OCI-LY3 (cell line): ENCODE results near the gene CRYBG3.

Source experiments
- H2AFZ ChIP-seq: fragments of 200-600, 300-600 bp; shearing (Covaris generic); 2 replicates; pipeline ENCODE4 v1.6.0; 2014; ENCODE audit warnings: antibody characterized with exemption, low read depth, low read length
- H3K27ac ChIP-seq: fragments of 200-600, 300-600 bp; sonication (generic); 2 replicates; pipeline ENCODE4 v1.5.1; 2014; ENCODE audit warnings: mild to moderate bottlenecking, low read length, moderate library complexity, mixed read lengths
- H3K27me3 ChIP-seq: fragments of 200-600, 300-600 bp; sonication (generic); 2 replicates; pipeline ENCODE4 v1.6.1; 2014; ENCODE audit warnings: low read depth, low read length, mixed read lengths
- H3K36me3 ChIP-seq: fragments of 200-600, 300-600 bp; sonication (generic); replicated peaks from 2 replicates; pipeline ENCODE3; 2014; ENCODE audit warnings: low read depth, low read length, mixed read lengths
- H3K4me1 ChIP-seq: fragments of 300-600, 200-600 bp; sonication (generic); 2 replicates; pipeline ENCODE4 v1.6.1; 2014; ENCODE audit warnings: low read length, mixed read lengths
- H3K4me2 ChIP-seq: fragments of 200-600, 300-600 bp; sonication (generic); 2 replicates; pipeline ENCODE4 v1.6.1; 2014; ENCODE audit warnings: low read length, mixed read lengths
- H3K4me3 ChIP-seq: fragments of 300-600, 200-600 bp; sonication (generic); 2 replicates; pipeline ENCODE4 v1.5.1; 2014; ENCODE audit warnings: antibody characterized with exemption, mild to moderate bottlenecking, low read length, moderate library complexity
- H3K79me2 ChIP-seq: fragments of 300-600, 200-600 bp; shearing (Covaris generic); 2 replicates; pipeline ENCODE4 v1.6.1; 2014; ENCODE audit warnings: mild to moderate bottlenecking, low read length, mixed read lengths
- H3K9ac ChIP-seq: fragments of 300-600, 200-600 bp; shearing (Covaris generic); 2 replicates; pipeline ENCODE4 v1.6.0; 2014; ENCODE audit warnings: mild to moderate bottlenecking, low read length, moderate library complexity
- H3K9me3 ChIP-seq: fragments of 200-600, 300-600 bp; shearing (Covaris generic); 2 replicates; pipeline ENCODE4 v1.6.1; 2014; ENCODE audit warnings: low read length, mixed read lengths; ENCODE audit not compliant: insufficient read depth
- H4K20me1 ChIP-seq: fragments of 200-600, 300-600 bp; sonication (generic); 2 replicates; pipeline ENCODE4 v1.6.1; 2016; ENCODE audit warnings: low read length, mixed read lengths; ENCODE audit not compliant: insufficient read depth
- CTCF ChIP-seq: fragments of 200-600, 300-600 bp; sonication (generic); IDR thresholded peaks from 2 replicates; pipeline ENCODE4 v1.5.1; 2014; ENCODE audit warnings: antibody characterized with exemption, low read length, low read depth
- EZH2phosphoT487 ChIP-seq: fragments of 200-600 bp; shearing (Covaris generic); IDR thresholded peaks from 2 replicates; pipeline ENCODE4 v1.6.1; 2018; ENCODE audit warnings: antibody characterized with exemption, mixed run types, low read depth

CRYBG3 gene

GRCh38 chr3:97931218-97931617 is 109.4 kb downstream of the CRYBG3 start:
- peaks cover 2% of the 10 kb centered on the region for H3K36me3 ChIP-seq
- H3K4me2 ChIP-seq, result no peak overlapping the region
- no peak overlapping the region for H3K4me3 ChIP-seq
- no peaks in the 10 kb centered on the region for H3K79me2 ChIP-seq
- no peaks in the 10 kb centered on the region for H3K9me3 ChIP-seq
- H3K27ac ChIP-seq, result no peak overlapping the region
- H2AFZ ChIP-seq, result no peak overlapping the region
- no peaks in the 10 kb centered on the region for H3K27me3 ChIP-seq
- peaks cover 5% of the 10 kb centered on the region for H3K4me1 ChIP-seq
- no peaks in the 10 kb centered on the region for H4K20me1 ChIP-seq
- TF ChIP-seq EZH2phosphoT487, result no peak
- TF ChIP-seq CTCF, result no peak
- no peak overlapping the region for H3K9ac ChIP-seq

DNA sequence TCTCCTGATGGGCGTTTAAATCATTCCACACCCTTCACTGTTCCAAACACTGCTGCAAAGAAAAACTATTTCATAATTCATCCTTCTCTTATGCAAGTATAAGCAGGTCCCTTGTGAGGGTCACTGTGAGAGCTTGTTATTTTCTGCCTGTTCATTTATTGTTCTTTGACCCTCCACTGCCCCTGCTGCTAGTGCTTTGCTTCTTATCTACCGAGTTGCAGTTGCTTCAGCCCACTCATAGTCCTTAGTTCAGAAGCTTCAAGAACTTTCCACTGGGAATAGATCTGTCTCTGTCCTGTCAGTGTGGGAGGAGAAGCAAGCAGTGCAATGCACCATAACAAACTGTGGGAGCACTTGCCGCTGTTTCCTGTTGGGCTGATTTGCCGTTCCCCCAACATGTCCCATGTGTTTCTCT is 110.6 kb downstream of the CRYBG3 start:
- Histone ChIP-seq H3K36me3 (peaks cover 2% of the 10 kb centered on the region), H3K27me3 (no peaks in the 10 kb centered on the region), H3K4me3 (no peak overlapping the region), H3K9ac (no peak overlapping the region), H4K20me1 (no peaks in the 10 kb centered on the region), H3K27ac (no peak overlapping the region), H3K79me2 (no peaks in the 10 kb centered on the region), H2AFZ (no peak overlapping the region), H3K9me3 (no peaks in the 10 kb centered on the region), H3K4me2 (no peak overlapping the region), H3K4me1 (peaks cover 5% of the 10 kb centered on the region)
- no peak for TF ChIP-seq CTCF
- TF ChIP-seq EZH2phosphoT487, result no peak

GRCh38 chr3:97934980-97935695 is 113.3 kb downstream of the CRYBG3 start:
- Histone ChIP-seq H3K9me3 (no peaks in the 10 kb centered on the region), H3K27ac (no peak overlapping the region), H3K79me2 (no peaks in the 10 kb centered on the region), H3K9ac (no peak overlapping the region), H4K20me1 (no peaks in the 10 kb centered on the region), H3K4me1 (peaks cover 5% of the 10 kb centered on the region), H3K36me3 (peaks cover 4% of the 10 kb centered on the region), H3K27me3 (no peaks in the 10 kb centered on the region), H3K4me3 (no peak overlapping the region), H3K4me2 (no peak overlapping the region), H2AFZ (no peak overlapping the region)
- TF ChIP-seq EZH2phosphoT487 (no peak), CTCF (no peak)

- peaks cover 4% of the 10 kb centered on the region for H3K36me3 ChIP-seq
- peaks cover 5% of the 10 kb centered on the region for H3K4me1 ChIP-seq
- H3K27ac ChIP-seq, result no peak overlapping the region
Measured at GRCh38 chr3:97935842-97936241, 114.0 kb downstream of the CRYBG3 start.

More at GRCh38 chr3:97935842-97936241, 114.0 kb downstream of the CRYBG3 start:
- Histone ChIP-seq H3K4me2 (no peak overlapping the region), H3K79me2 (no peaks in the 10 kb centered on the region), H3K4me3 (no peak overlapping the region), H3K9me3 (no peaks in the 10 kb centered on the region), H3K27me3 (no peaks in the 10 kb centered on the region), H3K9ac (no peak overlapping the region), H2AFZ (no peak overlapping the region), H4K20me1 (no peaks in the 10 kb centered on the region)
- no peak for TF ChIP-seq CTCF
- TF ChIP-seq EZH2phosphoT487, result no peak
